Activated gamma-delta T cell treated with Interleukin-2 at 50 U/mL for 16 hours (primary cell): ENCODE data around the gene CUBN.

Experiments used
- DNase-seq: peaks from one replicate; pipeline ENCODE4 v3.0.0-alpha.2; 2020

CUBN gene

DNA sequence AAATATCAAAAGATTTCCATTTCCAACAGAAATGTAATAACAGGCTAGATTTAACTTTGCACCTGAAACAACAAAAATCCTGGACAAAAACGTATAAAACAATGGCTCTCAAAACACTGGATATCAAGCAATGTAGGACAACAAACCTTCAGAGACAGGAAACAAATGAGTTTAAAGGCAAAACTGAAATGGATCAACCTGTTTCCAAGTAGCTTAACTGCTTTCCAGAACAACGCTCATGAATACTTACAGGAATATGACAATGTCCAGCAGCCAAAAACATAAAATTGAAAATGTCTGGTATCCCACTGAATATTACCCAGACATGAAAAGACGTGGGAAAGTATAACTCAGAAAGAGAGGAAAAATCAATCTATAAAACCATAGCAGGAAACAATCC lies 62.8 kb downstream of the CUBN start:
- no peak for DNase-seq

- DNase-seq: no peak
These were observed 63.6 kb downstream of the CUBN start for GRCh38 chr10:17066000-17066399.

GRCh38 chr10:17065273-17065672 lies 64.3 kb downstream of the CUBN start:
- no peak for DNase-seq

DNA sequence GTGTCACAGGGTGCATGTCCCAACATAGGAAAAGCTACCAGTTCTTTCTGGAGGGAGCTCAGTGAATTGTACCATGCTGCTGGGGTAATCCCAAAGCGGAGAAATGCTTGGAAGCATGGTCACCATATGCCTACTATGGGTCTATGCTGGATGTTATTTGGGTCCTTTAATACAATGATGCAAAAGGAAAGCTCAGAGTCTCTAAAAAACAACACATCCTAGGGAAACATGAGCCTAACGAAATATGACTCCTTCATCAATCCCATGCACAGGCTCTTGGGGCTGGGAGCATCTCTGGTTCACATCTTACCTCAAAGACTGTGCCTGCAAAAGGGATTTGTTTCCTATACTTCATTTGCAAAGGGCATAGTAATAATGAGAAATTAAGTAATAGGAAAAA lies 65.2 kb downstream of the CUBN start:
- no peak for DNase-seq

DNA sequence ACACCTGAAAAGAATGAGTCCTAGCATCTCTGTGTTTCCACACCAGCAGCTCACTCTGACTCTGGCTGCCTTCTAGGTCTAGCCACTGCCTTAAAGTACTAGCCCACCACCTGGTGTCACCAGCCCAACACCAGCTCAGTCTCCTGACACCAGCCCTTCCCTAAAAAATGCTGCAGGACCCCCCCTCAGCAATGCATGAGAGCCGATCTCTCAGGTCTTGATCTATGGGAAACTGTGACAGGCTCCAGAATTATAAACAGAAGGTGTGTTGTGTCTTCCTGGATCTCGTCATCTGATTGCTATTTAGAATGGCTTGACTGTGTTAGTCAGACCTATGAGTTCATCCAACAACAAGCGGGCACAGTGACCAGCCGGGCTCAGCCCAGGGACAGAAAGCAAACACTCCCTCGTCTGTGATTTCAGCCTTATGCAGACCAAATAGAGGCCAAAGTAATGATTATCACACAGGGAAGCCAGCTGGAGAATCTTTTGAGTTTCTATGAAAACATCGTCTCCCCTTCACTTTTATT lies 66.6 kb downstream of the CUBN start:
- no peak for DNase-seq

- DNase-seq: no peak
These were observed 67.1 kb downstream of the CUBN start for GRCh38 chr10:17062493-17062892.

DNA sequence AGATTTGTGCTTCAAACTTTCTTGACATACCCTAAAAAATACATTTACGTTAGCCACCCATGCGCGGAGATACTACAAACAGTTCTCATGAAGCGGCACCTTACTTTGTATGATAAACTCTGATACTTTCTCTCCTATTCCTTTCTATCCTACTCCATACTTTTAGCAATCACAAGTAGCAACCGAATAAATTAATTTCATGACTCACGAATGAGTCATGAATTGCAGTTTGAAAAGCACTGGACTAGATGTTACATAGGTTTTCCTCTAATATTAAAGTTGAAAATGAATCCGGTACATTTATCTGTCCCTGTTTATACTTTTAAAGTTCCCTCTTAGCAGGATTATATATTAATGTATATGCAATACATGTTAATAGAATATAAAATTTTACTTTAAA lies 67.6 kb downstream of the CUBN start:
- no peak for DNase-seq

DNA sequence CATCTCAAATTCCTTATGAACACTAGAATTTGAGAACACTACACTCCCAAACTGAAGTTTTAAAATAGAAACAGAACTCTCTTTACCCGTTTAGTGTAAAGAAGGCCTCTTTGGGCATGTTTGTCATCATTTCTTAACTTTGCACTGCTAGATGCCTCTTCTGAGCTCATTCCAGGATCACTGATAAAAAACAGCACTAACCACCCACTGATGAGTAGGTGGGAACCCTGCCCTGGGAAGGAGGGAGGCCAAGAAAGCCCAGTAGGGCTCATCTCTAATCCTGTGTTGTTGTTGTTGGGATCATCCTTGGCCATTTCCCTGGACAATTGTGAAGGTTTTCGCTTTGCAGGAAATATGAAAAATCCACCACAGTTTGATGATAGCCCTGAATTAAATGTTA lies 68.2 kb downstream of the CUBN start:
- no peak for DNase-seq

- DNase-seq: no peak
These were observed 69.3 kb downstream of the CUBN start for GRCh38 chr10:17060289-17060688.

DNA sequence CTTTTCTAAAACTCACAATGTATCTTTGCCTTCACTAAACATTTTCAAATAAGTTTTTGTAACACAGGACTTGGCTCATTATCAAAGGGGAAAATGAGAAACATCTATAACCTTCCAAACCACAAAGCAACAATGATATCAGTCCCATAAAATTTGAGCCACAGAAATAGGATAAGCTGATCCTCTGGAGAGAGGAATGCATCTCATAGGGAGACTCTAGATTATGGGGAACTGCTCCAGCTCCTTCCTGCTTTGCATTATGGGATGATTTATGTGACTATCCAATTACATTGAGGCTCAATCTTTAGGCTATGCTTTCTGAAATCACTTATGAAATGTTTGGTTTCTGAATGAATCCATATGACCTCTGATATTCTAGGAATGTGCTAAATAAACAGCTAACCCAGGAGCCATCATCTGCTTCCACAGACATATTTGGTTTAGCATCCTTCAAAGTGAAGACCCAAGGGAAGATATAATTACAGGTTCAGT lies 70.4 kb downstream of the CUBN start:
- no peak for DNase-seq

DNA sequence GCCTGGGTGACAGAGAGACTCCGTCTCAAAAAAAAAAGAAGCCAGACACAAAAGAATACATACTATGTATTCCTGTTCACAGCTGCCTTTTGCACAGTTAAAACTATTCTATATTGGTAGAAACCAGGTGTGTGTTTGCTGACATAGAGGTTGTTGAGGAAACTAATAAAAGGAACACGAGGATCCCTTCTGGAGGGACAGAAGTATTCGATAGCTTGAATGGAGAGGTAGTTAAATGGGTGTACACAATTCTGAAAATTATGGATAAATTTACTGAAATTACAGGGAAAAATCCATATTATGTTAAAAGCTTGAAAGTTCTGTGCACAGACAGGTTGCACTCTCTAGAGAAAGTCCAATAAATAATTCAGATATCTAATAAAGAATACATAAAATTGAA lies 71.5 kb downstream of the CUBN start:
- no peak for DNase-seq

DNA sequence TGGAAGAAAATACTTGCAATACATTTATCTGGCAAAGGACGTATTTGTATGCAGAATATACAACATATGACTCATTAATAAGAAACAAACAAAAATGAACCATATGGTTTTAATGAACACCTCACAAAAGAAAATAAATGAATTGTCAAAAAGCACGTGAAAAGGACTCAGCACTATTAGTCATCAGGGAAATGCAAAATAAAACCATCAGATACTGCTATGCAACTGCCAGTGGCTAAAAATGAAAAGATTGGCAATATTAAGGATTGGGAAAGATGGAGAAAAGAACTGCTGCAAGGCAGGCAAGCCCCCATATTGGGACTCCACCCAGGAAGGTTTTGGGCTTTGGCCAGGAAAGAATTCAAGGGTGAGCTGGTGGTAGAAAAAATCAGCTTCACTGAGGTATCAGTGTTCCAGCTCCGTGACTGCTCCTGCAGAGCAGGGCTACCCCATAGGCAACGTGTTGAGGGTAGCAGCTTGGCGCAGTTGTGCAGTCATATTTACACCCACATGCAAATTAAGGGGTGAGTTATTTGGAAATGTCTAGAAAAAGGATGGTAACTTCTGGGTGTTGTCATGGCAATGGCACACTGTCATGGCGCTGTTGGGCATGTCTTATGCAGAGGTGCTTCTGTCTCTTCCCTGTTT lies 72.7 kb downstream of the CUBN start:
- no peak for DNase-seq

- DNase-seq: no peak
These were observed 76.1 kb downstream of the CUBN start for GRCh38 chr10:17053513-17053912.

DNA sequence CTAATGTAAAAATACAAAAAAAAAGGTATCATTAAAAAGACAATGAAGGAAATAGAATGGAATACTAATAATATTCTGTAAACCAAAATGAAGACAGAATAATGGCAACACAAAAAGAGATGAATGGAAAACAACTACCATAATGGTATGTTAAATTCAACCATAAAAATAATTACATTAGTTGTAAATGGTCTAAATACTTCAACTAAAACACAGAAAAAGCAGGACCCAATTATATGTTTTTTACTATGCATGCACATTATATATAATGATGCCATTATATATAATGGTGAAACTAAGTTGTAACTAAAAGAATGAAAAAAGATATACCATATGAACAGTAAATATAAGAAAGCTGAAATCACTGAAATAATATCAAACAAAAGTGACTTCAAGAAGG lies 76.5 kb downstream of the CUBN start:
- no peak for DNase-seq

- no peak for DNase-seq
These were observed 77.8 kb downstream of the CUBN start for GRCh38 chr10:17051851-17052250.

DNA sequence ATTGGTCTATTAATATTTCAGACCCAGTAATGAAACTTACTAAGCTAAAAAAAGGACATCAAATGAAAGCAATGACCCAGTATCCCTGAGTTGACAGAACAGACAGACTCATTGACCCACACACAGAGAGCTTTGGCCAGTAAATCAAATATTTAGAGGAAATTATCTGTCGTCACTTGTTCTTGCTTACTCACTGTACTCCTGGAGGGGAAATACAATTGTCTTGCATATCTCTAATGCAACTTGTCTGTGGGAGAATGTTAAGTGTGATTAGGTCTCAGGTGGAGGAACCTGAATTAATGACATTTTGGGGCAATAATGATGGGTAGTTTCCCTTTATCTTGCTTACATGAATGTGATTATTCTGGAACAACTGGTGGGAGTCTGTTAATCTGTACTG lies 80.4 kb downstream of the CUBN start:
- DNase-seq: no peak

GRCh38 chr10:17047908-17048307 lies 81.7 kb downstream of the CUBN start:
- DNase-seq: no peak

DNA sequence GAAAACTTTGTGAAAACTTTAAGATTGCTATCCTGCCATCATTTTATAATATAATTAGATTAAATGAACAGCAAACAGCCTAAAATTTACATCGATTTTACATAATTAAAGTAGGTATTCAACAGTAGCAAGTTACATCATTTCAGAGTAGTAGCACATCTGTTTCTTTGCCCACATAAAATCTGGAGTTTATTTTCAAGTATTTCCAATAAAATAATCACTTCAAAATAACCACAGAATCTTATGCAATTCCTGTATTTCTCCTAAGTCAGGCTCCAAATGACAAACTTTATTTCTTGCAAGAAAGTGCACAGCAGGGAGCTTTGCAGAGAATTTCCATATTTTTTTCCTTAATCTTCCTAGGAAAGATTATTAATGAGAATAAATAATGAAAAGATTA lies 82.6 kb downstream of the CUBN start:
- DNase-seq: no peak

- no peak for DNase-seq
These were observed 86.0 kb downstream of the CUBN start for GRCh38 chr10:17043586-17043985.

DNA sequence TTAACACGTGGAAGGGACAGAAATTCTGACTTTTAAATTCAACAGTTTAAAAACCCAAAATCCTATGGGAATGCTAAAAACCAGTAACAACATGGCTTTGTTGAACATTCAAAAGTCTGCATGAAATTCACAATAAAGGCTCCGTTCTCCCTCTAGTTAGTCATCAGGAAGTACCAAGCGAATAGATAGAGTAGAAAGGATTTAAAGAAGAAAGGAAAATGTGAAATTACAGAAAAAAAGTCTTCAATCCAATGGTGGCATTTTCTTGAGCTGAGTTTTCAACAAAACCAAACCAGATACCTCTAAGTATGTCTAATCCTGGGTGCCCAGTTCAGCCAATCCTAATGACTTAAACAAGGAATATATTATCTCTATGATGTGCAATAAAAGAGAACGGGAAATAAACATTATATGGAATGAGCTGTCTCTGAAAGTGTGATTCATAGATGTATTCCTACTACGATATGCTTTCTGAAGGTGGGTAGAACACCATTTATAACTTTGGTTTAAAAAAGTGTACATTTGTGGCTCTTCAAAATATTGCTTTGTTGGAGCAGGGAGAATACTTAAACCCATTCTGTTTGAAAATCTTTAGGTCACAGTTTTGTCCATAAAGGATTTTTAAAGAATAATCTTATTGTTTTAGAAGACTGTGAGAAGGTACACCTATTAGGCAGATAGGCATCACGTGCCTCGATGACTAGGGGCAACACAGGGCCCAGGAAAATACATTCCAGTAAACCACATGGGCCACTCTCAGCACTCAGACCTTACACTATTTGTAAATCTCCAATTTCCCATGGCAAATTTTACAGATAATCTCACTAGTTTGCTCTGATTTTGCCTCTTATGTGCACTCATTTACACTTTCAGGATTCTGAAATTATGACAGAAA lies 87.7 kb downstream of the CUBN start:
- DNase-seq: no peak

- no peak for DNase-seq
These were observed 91.0 kb downstream of the CUBN start for GRCh38 chr10:17038627-17039026.

DNA sequence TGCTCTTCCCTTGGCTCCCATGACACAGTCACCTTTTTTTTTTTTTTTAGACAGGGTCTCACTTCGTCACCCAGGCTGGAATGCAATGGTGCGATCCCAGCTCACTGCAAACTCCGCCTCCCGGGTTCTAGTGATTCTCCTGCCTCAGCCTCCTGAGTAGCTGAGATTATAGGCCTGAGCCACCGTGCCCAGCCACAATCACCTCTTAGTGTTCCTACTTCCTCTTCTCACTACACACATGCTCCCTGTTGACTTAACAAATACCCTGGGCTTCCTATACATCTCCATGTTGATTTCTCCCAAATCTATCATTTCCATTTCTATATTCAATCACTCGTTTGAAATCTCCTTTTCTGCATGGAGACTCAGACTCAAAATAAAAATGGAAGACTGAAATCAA lies 91.7 kb downstream of the CUBN start:
- no peak for DNase-seq

DNA sequence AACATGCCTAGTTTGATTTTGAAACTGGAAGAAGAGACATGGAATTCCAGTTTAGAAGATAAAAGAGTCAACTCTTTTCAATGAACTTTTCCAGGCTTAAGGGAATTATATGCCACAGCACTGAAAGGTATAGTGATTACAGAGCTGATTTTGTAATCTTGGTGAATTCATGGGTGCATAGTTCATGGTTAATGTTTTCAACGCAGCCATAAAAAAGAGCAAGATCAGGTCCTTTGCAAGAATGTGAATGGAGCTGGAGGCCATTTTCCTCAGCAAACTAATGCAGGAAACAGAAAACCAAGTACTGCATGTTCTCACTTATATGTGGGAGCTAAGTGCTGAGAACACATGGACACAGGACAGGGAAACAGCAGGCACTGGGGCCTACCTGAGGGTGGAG lies 94.2 kb downstream of the CUBN start:
- DNase-seq: no peak
